Measurements from ENCODE around the gene LCTL. TPM values are rescaled to one million over a fixed set of nuclear protein-coding genes. Genes with fewer than 3 reads are reported as not detected.

LCTL gene
- total RNA-seq: not detected

DNA sequence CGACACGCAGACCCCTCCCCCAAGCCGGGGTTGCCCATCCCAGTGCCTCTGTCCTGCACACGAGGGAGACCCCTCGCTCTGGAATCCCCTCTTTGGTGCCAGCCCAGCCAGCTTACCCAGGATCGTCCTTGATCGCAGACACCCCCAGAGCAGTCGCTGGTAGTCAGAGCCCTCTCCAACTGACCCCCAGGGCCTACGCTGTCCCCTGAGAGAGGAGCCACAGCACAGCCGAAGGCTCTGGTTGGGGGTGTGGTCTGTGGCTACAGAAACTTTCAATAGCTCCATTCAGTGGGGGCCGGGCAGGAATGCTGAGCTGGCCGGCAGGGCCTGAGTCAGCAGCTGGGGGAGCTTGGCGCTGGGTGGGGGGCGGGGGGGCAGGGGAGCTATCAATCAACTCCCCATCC is at the start of gene LCTL:
Gene LCTL, minus strand, starts transcription at position 258 of the 404 bp plus-strand sequence. CDS start 633 bp downstream, outside the sequence.
- Histone ChIP-seq H3K4me3 (no peak within 1 kb of the TSS), H3K27me3 (no peaks in the 10 kb centered on the region), H3K4me1 (peaks cover 4 to 8% (median 6%) of the 10 kb centered on the region in 4 donors), H3K36me3 (no peaks in the 10 kb centered on the region), H3K27ac (no peak within 1 kb of the TSS), H3K9me3 (no peaks in the 10 kb centered on the region)
- ATAC-seq (ENCODE audit: low FRiP score in 2 of 2) (no peak), DNase-seq (no peak)
- WGBS, 2 donors: 20 to 78% methylated on average over 3 to 14 of the region's 14 CpGs
- TF ChIP-seq, protein P1, sequence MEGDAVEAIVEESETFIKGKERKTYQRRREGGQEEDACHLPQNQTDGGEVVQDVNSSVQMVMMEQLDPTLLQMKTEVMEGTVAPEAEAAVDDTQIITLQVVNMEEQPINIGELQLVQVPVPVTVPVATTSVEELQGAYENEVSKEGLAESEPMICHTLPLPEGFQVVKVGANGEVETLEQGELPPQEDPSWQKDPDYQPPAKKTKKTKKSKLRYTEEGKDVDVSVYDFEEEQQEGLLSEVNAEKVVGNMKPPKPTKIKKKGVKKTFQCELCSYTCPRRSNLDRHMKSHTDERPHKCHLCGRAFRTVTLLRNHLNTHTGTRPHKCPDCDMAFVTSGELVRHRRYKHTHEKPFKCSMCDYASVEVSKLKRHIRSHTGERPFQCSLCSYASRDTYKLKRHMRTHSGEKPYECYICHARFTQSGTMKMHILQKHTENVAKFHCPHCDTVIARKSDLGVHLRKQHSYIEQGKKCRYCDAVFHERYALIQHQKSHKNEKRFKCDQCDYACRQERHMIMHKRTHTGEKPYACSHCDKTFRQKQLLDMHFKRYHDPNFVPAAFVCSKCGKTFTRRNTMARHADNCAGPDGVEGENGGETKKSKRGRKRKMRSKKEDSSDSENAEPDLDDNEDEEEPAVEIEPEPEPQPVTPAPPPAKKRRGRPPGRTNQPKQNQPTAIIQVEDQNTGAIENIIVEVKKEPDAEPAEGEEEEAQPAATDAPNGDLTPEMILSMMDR (IDR thresholded peaks at IDR 0.05): no peak
- TF ChIP-seq POLR2A (IDR thresholded peaks at IDR 0.05): no peak
- TF ChIP-seq EP300 (IDR thresholded peaks at IDR 0.05): no peak
- TF ChIP-seq POLR2AphosphoS5 (IDR thresholded peaks at IDR 0.05): no peak

GRCh38 chr15:66614951-66615760 is 49.4 kb upstream of the LCTL start:
- 42 to 57% methylated on average over 6 to 8 of the region's 8 CpGs for WGBS, 2 donors
- no peaks in the 10 kb centered on the region for H3K27me3 ChIP-seq
- DNase-seq (no peak), ATAC-seq (ENCODE audit: low FRiP score in 2 of 2) (no peak)
- H3K4me3 ChIP-seq: no peak overlapping the region
- no peaks in the 10 kb centered on the region for H3K9me3 ChIP-seq
- no peaks in the 10 kb centered on the region for H3K36me3 ChIP-seq
- no peak for TF ChIP-seq POLR2AphosphoS5 (IDR thresholded peaks at IDR 0.05)
- TF ChIP-seq, protein P1 (IDR thresholded peaks at IDR 0.05): no peak
- TF ChIP-seq POLR2A (IDR thresholded peaks at IDR 0.05): no peak
- no peak for TF ChIP-seq EP300 (IDR thresholded peaks at IDR 0.05)
- peak overlapping the region; percentile 10 to 91 (median 53) for H3K27ac ChIP-seq
- peaks cover 29 to 66% (median 62%) of the 10 kb centered on the region in 4 donors for H3K4me1 ChIP-seq

DNA sequence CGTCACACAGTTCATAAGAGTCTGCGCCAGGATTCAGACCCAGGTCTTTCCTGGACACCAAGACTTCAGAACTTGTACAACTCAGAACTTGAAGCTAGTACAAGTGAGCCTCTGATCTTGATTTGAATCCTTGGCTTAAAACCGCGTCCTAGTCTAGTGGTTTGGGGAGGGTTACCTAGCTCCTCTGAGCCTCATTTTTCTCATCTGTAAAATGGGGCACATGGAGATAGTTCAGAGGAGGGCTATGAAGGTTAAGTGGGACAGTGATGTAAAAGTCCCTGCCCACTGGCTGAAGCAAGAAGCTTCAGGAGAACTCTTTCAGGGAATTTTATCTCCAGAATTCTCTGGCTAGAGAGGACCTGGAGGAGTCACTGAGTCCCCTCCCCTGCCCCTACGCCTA is 48.7 kb upstream of the LCTL start:
- peaks cover 29 to 62% (median 58%) of the 10 kb centered on the region in 4 donors for H3K4me1 ChIP-seq
- no peak for TF ChIP-seq POLR2A (IDR thresholded peaks at IDR 0.05)
- no peak for TF ChIP-seq EP300 (IDR thresholded peaks at IDR 0.05)
- TF ChIP-seq, protein P1 (IDR thresholded peaks at IDR 0.05): no peak
- TF ChIP-seq POLR2AphosphoS5 (IDR thresholded peaks at IDR 0.05): no peak
- no peaks in the 10 kb centered on the region for H3K36me3 ChIP-seq
- ATAC-seq (ENCODE audit: low FRiP score in 2 of 2) (no peak), DNase-seq (no peak)
- WGBS, 2 donors: 88 to 93% methylated on average over 5 of the region's 5 CpGs
- peak overlapping the region; percentile 24 to 91 (median 62) for H3K27ac ChIP-seq
- H3K27me3 ChIP-seq: no peaks in the 10 kb centered on the region
- H3K4me3 ChIP-seq: no peak overlapping the region
- H3K9me3 ChIP-seq: no peaks in the 10 kb centered on the region

GRCh38 chr15:66613743-66614142 is 47.9 kb upstream of the LCTL start:
- no peak for ATAC-seq (ENCODE audit: low FRiP score in 2 of 2)
- H3K4me3 ChIP-seq: no peak overlapping the region
- no peaks in the 10 kb centered on the region for H3K9me3 ChIP-seq
- DNase-seq: no peak
- H3K4me1 ChIP-seq: peaks cover 22 to 56% (median 52%) of the 10 kb centered on the region in 4 donors
- no peaks in the 10 kb centered on the region for H3K27me3 ChIP-seq
- no peaks in the 10 kb centered on the region for H3K36me3 ChIP-seq
- WGBS, 2 donors: 35 to 45% methylated on average over 3 of the region's 3 CpGs
- peak in 1 of 4 donors; percentile 43 for TF ChIP-seq EP300 (IDR thresholded peaks at IDR 0.05)
- peak in 1 of 2 donors; percentile 15 for TF ChIP-seq POLR2AphosphoS5 (IDR thresholded peaks at IDR 0.05)
- TF ChIP-seq, protein P1 (IDR thresholded peaks at IDR 0.05): no peak
- peak overlapping the region; percentile 9 to 82 (median 55) for H3K27ac ChIP-seq
